Tibial artery (tissue), 4 donors: ENCODE results near the gene AEBP2.

Experiments
- DNase-seq, 2 donors: peaks; one replicate each; pipeline ENCODE4 v3.0.0-alpha.2; 2019
- H3K27ac ChIP-seq, 2 donors: fragments of 200-600 bp; sonication (generic) in 1 of 2; 1 replicate in 1 of 2; 2 replicates in 1 of 2; pipeline ENCODE4 v1.5.1; 2018 to 2019; ENCODE audit warnings: mild to moderate bottlenecking in 1 of 2
- H3K27me3 ChIP-seq, 2 donors: fragments of 200-600 bp; sonication (generic) in 1 of 2; one replicate each; pipeline versions ENCODE4 v1.5.1 to v1.6.0; 2016 to 2019
- H3K36me3 ChIP-seq, 3 donors: fragments of 200-600 bp; sonication (generic) in 2 of 3; one replicate each; pipeline ENCODE4 v1.5.1; 2016 to 2019; ENCODE audit warnings: mild to moderate bottlenecking in 2 of 3
- H3K4me1 ChIP-seq, 4 donors: fragments of 200-600 bp; sonication (generic) in 2 of 4; 1 replicate in 3 of 4; 2 replicates in 1 of 4; pipeline ENCODE4 v1.5.1; 2016 to 2019
- H3K4me3 ChIP-seq, 2 donors: fragments of 200-600 bp; sonication (generic) in 1 of 2; 1 replicate in 1 of 2; 2 replicates in 1 of 2; pipeline ENCODE4 v1.5.1; 2018 to 2019; ENCODE audit warnings: mild to moderate bottlenecking in 2 of 2
- H3K9me3 ChIP-seq, 3 donors: fragments of 200-600 bp; sonication (generic) in 1 of 3; one replicate each; pipeline ENCODE4 v1.5.1; 2016 to 2019
- CTCF ChIP-seq, 2 experiments: fragments of 200-600 bp in 1 of 2; fragments of 450-650 bp in 1 of 2; IDR thresholded peaks; one replicate each; pipeline ENCODE4 v1.5.1; 2017 to 2019; ENCODE audit warnings: antibody characterized with exemption in 2 of 2, mild to moderate bottlenecking in 1 of 2, moderate library complexity in 1 of 2
- intact Hi-C: fragments of 100-400 bp; cut with DNase I; formaldehyde crosslinking; loops from one replicate; pipeline ENCODE4 v1.15.0; 2023; ENCODE audit warnings: low total_unique reads

The AEBP2 gene

DNA sequence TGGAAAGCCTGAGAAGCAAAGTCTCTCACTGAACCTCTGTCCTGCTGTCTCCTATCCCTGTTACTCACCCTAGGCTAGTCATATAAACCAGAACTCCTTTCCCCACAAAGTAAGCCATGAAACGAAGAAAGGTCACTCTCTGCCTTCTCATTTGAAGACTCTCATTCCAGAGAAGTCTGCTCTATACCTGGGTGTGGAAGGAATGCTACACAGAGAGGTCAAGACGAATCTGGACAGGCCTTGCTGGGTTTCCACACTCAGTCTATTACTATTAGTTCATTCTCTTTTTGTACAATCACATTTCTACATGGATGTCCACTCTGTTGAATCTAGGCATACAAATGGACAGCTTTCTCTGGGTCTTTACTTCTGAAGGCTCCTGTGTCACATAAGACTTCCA, 2.4 kb upstream of the AEBP2 start:
- intact Hi-C loops = no loop called here
- TF ChIP-seq CTCF (IDR thresholded peaks at IDR 0.05) = no peak
- DNase-seq = no peak

GRCh38 chr12:19437996-19438395, 1.3 kb upstream of the AEBP2 start:
- DNase-seq = no peak
- intact Hi-C loops = no loop called here
- H3K27ac ChIP-seq = peak overlapping the region in 1 of 2 donors; percentile 99

More for the DNA sequence above, 2.4 kb upstream of the AEBP2 start:
- Histone ChIP-seq H3K27me3 (no peaks in the 10 kb centered on the region), H3K4me1 (peaks cover 0 to 15% (median 8%) of the 10 kb centered on the region in 4 donors), H3K27ac (no peak overlapping the region), H3K9me3 (no peaks in the 10 kb centered on the region), H3K36me3 (peaks cover 0 to 4% (median 0%) of the 10 kb centered on the region in 3 donors), H3K4me3 (no peak overlapping the region)

DNA sequence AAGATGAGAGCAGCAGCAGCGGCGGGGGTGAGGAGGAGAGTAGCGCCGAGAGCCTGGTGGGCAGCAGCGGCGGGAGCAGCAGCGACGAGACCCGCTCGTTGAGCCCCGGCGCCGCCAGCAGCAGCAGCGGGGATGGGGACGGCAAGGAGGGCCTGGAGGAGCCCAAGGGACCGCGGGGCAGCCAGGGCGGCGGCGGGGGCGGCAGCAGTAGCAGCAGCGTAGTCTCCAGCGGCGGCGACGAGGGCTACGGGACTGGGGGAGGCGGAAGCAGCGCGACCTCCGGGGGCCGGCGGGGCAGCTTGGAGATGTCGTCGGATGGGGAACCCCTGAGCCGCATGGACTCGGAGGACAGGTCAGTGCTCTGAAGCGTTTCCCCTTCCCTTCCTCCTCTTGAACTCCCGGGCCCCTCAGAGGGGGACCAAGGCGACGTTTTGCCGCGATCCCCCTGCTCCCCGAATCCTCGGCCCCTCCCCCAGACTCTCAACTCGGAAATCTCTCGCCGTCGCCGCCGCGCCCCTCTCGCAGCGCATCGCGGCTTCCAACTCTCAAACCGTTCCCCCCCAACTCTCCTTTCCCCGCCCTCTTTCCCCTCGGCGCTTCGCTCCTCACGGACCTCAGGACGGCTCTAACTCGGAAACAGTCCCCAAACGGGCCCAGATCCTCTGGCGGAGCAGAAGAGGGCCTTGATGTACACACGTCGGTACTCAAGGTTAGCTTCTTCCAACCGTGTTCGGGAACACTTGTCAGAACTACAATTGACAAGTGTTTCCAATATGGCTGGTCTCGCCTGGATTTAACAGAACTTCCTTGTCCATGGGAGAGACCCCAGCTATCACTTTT, 947 bp downstream of the AEBP2 start:
- intact Hi-C loops = no loop called here
- peaks cover 0 to 37% (median 24%) of the 10 kb centered on the region in 4 donors for H3K4me1 ChIP-seq
- TF ChIP-seq CTCF (IDR thresholded peaks at IDR 0.05) = no peak

More at GRCh38 chr12:19437996-19438395, 1.3 kb upstream of the AEBP2 start:
- H3K9me3 ChIP-seq = no peaks in the 10 kb centered on the region
- no peak for TF ChIP-seq CTCF (IDR thresholded peaks at IDR 0.05)
- no peak overlapping the region for H3K4me3 ChIP-seq
- H3K36me3 ChIP-seq = peaks cover 0 to 4% (median 0%) of the 10 kb centered on the region in 3 donors
- peaks cover 0 to 17% (median 11%) of the 10 kb centered on the region in 4 donors for H3K4me1 ChIP-seq
- no peaks in the 10 kb centered on the region for H3K27me3 ChIP-seq

GRCh38 chr12:19440916-19441315, 1.6 kb downstream of the AEBP2 start:
- Histone ChIP-seq H3K27me3 (no peaks in the 10 kb centered on the region), H3K36me3 (peaks cover 0 to 5% (median 4%) of the 10 kb centered on the region in 3 donors), H3K27ac (peak overlapping the region; percentile 99), H3K4me3 (peak overlapping the region; percentile 98 to 99), H3K9me3 (no peaks in the 10 kb centered on the region), H3K4me1 (peaks cover 0 to 43% (median 24%) of the 10 kb centered on the region in 4 donors)
- intact Hi-C loops = no loop called here
- TF ChIP-seq CTCF (IDR thresholded peaks at IDR 0.05) = no peak
- DNase-seq = no peak

More for the DNA sequence above, 947 bp downstream of the AEBP2 start:
- Histone ChIP-seq H3K27me3 (no peaks in the 10 kb centered on the region), H3K36me3 (peaks cover 0 to 5% (median 4%) of the 10 kb centered on the region in 3 donors), H3K9me3 (no peaks in the 10 kb centered on the region), H3K27ac (peak overlapping the region; percentile 99), H3K4me3 (peak overlapping the region; percentile 98 to 99)
- DNase-seq = peak; percentile 47 to 77

DNA sequence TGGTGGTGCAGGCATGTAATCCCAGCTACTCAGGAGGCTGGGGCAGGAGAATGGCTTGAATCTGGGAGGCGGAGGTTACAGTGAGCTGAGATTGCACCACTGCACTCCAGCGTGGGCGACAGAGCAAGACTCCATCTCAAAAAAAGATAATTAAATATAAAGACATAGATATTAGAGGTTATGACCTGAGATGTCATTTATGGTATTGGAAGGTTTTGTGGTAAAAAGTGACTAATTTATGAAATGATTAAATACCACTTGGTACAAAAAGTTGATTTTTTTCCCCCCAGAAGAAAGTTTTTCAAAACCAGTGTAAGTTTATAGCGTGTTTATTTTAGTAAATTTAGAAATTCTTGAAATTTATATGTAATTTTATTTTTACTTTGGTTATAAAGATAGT, 4.3 kb downstream of the AEBP2 start:
- Histone ChIP-seq H3K4me1 (peaks cover 0 to 63% (median 24%) of the 10 kb centered on the region in 4 donors), H3K27ac (no peak overlapping the region), H3K4me3 (no peak overlapping the region), H3K9me3 (no peaks in the 10 kb centered on the region), H3K27me3 (no peaks in the 10 kb centered on the region), H3K36me3 (peaks cover 0 to 5% (median 4%) of the 10 kb centered on the region in 3 donors)
- no peak for DNase-seq
- TF ChIP-seq CTCF (IDR thresholded peaks at IDR 0.05) = no peak
- intact Hi-C loops = no loop called here
